Measurements from ENCODE around the gene KIF6.

Gene KIF6

DNA sequence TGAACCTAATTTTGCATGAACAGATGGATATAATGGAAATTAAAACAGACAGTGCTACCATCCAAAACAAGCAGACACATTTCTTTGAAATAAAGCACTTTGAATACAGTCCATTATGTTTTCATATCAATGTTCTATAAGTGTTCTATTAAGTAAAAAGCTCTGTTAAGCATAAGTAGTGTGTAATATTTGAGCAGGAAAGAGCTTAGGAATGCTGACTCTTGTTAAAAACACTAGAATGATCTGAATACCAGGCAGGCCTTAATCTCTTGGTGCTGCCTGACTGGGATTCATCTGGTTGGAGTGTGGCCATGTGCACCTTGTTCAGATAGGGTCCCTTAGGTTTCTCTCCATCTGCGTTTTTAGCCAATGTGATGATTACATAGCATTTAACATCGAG is 130.9 kb downstream of the KIF6 start:
- ChIA-PET CTCF (no interaction called here), POLR2A (no interaction called here)
- Histone ChIP-seq H3K4me1 (ENCODE audit: control extremely low read depth in 1 of 4, control insufficient read depth in 4 of 4, insufficient read depth in 4 of 4, low read length in 3 of 4) (no peaks in the 10 kb centered on the region), H3K27ac (ENCODE audit: insufficient read depth in 1 of 2, low read depth in 1 of 2, low read length in 2 of 2, poor library complexity in 1 of 2, severe bottlenecking in 2 of 2) (no peak overlapping the region), H3K36me3 (ENCODE audit: control insufficient read depth in 4 of 4, insufficient read depth in 4 of 4, low read length in 3 of 4) (no peaks in the 10 kb centered on the region), H3K4me3 (ENCODE audit: control insufficient read depth in 1 of 7, extremely low read depth in 1 of 7, insufficient read depth in 4 of 7, low read depth in 2 of 7, low read length in 6 of 7) (no peak overlapping the region), H3K9me3 (ENCODE audit: control extremely low read depth in 1 of 5, control insufficient read depth in 4 of 5, insufficient read depth in 2 of 5, low read depth in 1 of 5, low read length in 4 of 5) (no peaks in the 10 kb centered on the region), H3K27me3 (replicated peaks in 2 of 5; ENCODE audit: control insufficient read depth in 4 of 5, insufficient read depth in 5 of 5, low read length in 4 of 5) (peaks cover 0 to 3% (median 0%) of the 10 kb centered on the region in 5 experiments)
- DNase-seq = no peak
- WGBS (ENCODE audit: insufficient coverage) = 100% methylated on average over 1 of the region's 2 CpGs

DNA sequence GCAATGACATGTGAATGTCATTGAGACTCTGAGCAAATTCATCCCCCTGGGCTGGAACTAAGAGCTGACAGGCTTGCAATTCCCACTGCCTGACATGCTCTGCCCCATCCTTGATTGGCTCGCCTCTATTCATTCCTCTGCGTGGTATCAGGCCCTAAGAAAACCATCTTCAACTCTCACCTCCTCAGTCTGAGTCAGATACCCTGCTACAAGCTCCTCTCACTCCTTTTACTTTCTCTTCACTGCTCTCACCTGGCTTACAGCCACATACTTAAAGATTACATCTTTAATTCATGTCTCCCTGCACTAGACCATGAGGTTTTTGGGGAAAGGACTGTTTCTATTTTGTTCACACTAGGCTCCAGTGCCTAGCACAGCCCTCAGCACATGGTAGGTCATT is 131.6 kb downstream of the KIF6 start:
- Histone ChIP-seq H3K4me1 (ENCODE audit: control extremely low read depth in 1 of 4, control insufficient read depth in 4 of 4, insufficient read depth in 4 of 4, low read length in 3 of 4) (no peaks in the 10 kb centered on the region), H3K27ac (ENCODE audit: insufficient read depth in 1 of 2, low read depth in 1 of 2, low read length in 2 of 2, poor library complexity in 1 of 2, severe bottlenecking in 2 of 2) (no peak overlapping the region), H3K9me3 (ENCODE audit: control extremely low read depth in 1 of 5, control insufficient read depth in 4 of 5, insufficient read depth in 2 of 5, low read depth in 1 of 5, low read length in 4 of 5) (no peaks in the 10 kb centered on the region), H3K36me3 (ENCODE audit: control insufficient read depth in 4 of 4, insufficient read depth in 4 of 4, low read length in 3 of 4) (no peaks in the 10 kb centered on the region), H3K4me3 (ENCODE audit: control insufficient read depth in 1 of 7, extremely low read depth in 1 of 7, insufficient read depth in 4 of 7, low read depth in 2 of 7, low read length in 6 of 7) (no peak overlapping the region), H3K27me3 (replicated peaks in 2 of 5; ENCODE audit: control insufficient read depth in 4 of 5, insufficient read depth in 5 of 5, low read length in 4 of 5) (peaks cover 0 to 3% (median 0%) of the 10 kb centered on the region in 5 experiments)
- 100% methylated on average over 2 of the region's 2 CpGs for WGBS (ENCODE audit: insufficient coverage)
- DNase-seq = no peak
- ChIA-PET POLR2A (no interaction called here), CTCF (no interaction called here)

DNA sequence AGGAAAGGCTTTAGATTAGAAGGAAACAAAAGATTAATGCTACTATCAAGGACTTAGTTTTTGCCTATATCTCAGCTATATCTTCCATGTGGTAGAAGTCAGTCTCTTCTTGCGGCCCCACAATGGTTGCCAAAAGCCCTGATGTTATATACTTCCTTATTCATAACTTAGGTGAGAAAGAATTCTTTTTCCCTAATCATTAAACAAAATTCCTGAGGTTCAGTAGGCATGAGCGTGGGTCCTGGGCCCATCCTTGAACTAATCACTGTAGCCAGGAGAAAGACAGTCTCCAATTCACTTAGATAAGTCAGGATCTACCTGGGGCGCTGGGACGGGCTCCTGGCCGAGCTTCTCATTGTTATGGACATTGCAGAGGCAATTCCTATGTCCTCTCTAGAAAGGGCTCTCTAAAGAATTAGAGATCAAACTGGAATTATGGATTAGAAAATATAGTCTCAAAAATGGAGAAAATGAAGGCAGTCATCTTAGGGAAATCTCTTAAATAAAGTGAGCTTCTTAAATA is 134.3 kb downstream of the KIF6 start:
- no peak for DNase-seq
- no peaks in the 10 kb centered on the region for H3K9me3 ChIP-seq (ENCODE audit: control extremely low read depth in 1 of 5, control insufficient read depth in 4 of 5, insufficient read depth in 2 of 5, low read depth in 1 of 5, low read length in 4 of 5)
- ChIA-PET CTCF (no interaction called here), POLR2A (interaction anchor here (0.7 kb wide), 1 partner anchor 466 kb away, joined by 3 read pairs; no protein-coding TSS in a partner anchor)
- H3K27me3 ChIP-seq (replicated peaks in 2 of 5; ENCODE audit: control insufficient read depth in 4 of 5, insufficient read depth in 5 of 5, low read length in 4 of 5) = peaks cover 0 to 2% (median 0%) of the 10 kb centered on the region in 5 experiments
- 92% methylated on average over 2 of the region's 5 CpGs for WGBS (ENCODE audit: insufficient coverage)
- no peak overlapping the region for H3K4me3 ChIP-seq (ENCODE audit: control insufficient read depth in 1 of 7, extremely low read depth in 1 of 7, insufficient read depth in 4 of 7, low read depth in 2 of 7, low read length in 6 of 7)
- no peaks in the 10 kb centered on the region for H3K4me1 ChIP-seq (ENCODE audit: control extremely low read depth in 1 of 4, control insufficient read depth in 4 of 4, insufficient read depth in 4 of 4, low read length in 3 of 4)
- no peak overlapping the region for H3K27ac ChIP-seq (ENCODE audit: insufficient read depth in 1 of 2, low read depth in 1 of 2, low read length in 2 of 2, poor library complexity in 1 of 2, severe bottlenecking in 2 of 2)
- no peaks in the 10 kb centered on the region for H3K36me3 ChIP-seq (ENCODE audit: control insufficient read depth in 4 of 4, insufficient read depth in 4 of 4, low read length in 3 of 4)

DNA sequence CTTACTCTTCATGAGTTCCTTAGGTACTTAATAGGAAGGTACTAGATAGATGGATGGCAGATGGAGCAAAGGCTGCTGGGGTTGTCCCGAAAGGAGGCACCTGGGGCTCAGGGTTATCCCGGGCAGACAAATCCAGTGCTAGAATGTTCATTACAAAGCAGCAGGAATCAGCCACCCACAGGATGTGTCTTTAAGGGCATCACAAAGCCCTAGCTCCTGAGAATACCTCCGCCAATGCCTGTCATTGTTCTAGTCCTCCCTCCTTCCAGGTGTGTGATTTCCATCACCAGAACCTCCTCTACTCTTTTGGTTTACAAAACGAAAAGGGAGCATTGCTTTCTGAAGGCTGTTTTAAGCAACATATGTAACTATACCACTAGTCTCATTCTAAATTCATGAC is 138.1 kb downstream of the KIF6 start:
- H3K9me3 ChIP-seq (ENCODE audit: control extremely low read depth in 1 of 5, control insufficient read depth in 4 of 5, insufficient read depth in 2 of 5, low read depth in 1 of 5, low read length in 4 of 5) = no peaks in the 10 kb centered on the region
- H3K36me3 ChIP-seq (ENCODE audit: control insufficient read depth in 4 of 4, insufficient read depth in 4 of 4, low read length in 3 of 4) = no peaks in the 10 kb centered on the region
- 91% methylated on average over 3 of the region's 4 CpGs for whole genome bisulfite sequencing (ENCODE audit: insufficient coverage)
- CTCF ChIA-PET = no interaction called here
- H3K27me3 ChIP-seq (replicated peaks in 2 of 5; ENCODE audit: control insufficient read depth in 4 of 5, insufficient read depth in 5 of 5, low read length in 4 of 5) = peaks cover 0 to 3% (median 2%) of the 10 kb centered on the region in 5 experiments
- H3K4me3 ChIP-seq (ENCODE audit: control insufficient read depth in 1 of 7, extremely low read depth in 1 of 7, insufficient read depth in 4 of 7, low read depth in 2 of 7, low read length in 6 of 7) = no peak overlapping the region
- no peak overlapping the region for H3K27ac ChIP-seq (ENCODE audit: insufficient read depth in 1 of 2, low read depth in 1 of 2, low read length in 2 of 2, poor library complexity in 1 of 2, severe bottlenecking in 2 of 2)
- H3K4me1 ChIP-seq (ENCODE audit: control extremely low read depth in 1 of 4, control insufficient read depth in 4 of 4, insufficient read depth in 4 of 4, low read length in 3 of 4) = no peaks in the 10 kb centered on the region
- DNase-seq = no peak
- POLR2A ChIA-PET = no interaction called here

DNA sequence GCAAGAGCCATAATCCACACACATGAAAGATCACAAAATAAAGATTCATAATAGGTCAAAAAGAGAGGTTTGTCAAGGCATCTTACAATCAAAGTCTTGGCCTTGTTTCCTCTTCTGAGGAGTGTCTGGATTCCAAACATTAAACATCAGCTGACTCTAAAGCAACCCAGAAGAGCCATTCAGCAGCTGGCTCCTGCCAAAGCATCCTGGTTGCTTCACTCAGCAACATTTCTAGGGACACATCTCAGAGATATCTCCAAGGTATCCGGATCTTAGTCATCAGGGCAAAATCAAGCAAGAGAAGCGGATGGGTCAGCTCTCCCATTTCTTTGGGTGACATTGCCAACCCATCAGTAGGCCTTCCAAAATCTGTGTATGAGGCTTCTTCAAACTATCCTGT is 139.6 kb downstream of the KIF6 start:
- H3K9me3 ChIP-seq (ENCODE audit: control extremely low read depth in 1 of 5, control insufficient read depth in 4 of 5, insufficient read depth in 2 of 5, low read depth in 1 of 5, low read length in 4 of 5) = no peaks in the 10 kb centered on the region
- H3K27ac ChIP-seq (ENCODE audit: insufficient read depth in 1 of 2, low read depth in 1 of 2, low read length in 2 of 2, poor library complexity in 1 of 2, severe bottlenecking in 2 of 2) = no peak overlapping the region
- POLR2A ChIA-PET = no interaction called here
- H3K27me3 ChIP-seq (replicated peaks in 2 of 5; ENCODE audit: control insufficient read depth in 4 of 5, insufficient read depth in 5 of 5, low read length in 4 of 5) = peaks cover 0 to 3% (median 2%) of the 10 kb centered on the region in 5 experiments
- H3K4me3 ChIP-seq (ENCODE audit: control insufficient read depth in 1 of 7, extremely low read depth in 1 of 7, insufficient read depth in 4 of 7, low read depth in 2 of 7, low read length in 6 of 7) = no peak overlapping the region
- H3K4me1 ChIP-seq (ENCODE audit: control extremely low read depth in 1 of 4, control insufficient read depth in 4 of 4, insufficient read depth in 4 of 4, low read length in 3 of 4) = no peaks in the 10 kb centered on the region
- no peaks in the 10 kb centered on the region for H3K36me3 ChIP-seq (ENCODE audit: control insufficient read depth in 4 of 4, insufficient read depth in 4 of 4, low read length in 3 of 4)
- WGBS (ENCODE audit: insufficient coverage) = 94% methylated on average over 2 of the region's 2 CpGs
- CTCF ChIA-PET = no interaction called here
- DNase-seq = no peak

DNA sequence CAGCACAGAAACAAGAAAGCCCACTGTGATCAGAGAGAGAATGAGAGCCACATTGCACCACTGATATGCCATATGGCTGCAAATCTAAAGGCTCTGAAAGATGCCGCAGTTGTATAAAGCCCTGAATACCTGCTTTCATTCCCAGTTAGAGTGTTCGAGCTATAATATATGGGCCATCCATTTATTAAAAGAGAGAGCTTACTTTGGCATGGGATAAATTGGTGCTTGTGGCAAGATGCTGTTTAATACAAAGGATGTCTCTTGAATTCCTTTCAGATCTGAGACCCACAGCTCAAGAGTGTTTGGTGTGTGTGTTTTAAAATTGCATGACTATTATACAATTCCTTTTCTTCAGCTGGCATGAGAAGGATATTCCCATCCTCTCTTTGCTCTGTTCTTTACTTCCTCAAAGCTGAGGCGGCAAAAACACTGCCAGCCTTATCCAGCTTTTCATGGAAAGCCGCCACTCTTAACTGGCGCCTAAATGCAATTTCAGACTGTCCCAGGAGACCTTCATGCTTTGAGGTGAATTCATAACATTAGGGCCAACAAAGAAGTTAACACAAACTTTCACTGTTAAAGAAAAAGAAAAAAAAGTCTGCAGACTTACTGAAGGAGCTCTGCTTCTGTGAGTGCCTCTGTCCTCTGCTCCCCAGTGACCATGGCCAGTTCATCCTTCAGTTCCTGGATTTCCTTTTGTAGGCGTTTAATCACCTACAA is 147.6 kb downstream of the KIF6 start:
- 100% methylated on average over 4 of the region's 6 CpGs for WGBS (ENCODE audit: insufficient coverage)
- H3K36me3 ChIP-seq (ENCODE audit: control insufficient read depth in 4 of 4, insufficient read depth in 4 of 4, low read length in 3 of 4) = no peaks in the 10 kb centered on the region
- H3K4me1 ChIP-seq (ENCODE audit: control extremely low read depth in 1 of 4, control insufficient read depth in 4 of 4, insufficient read depth in 4 of 4, low read length in 3 of 4) = no peaks in the 10 kb centered on the region
- H3K27ac ChIP-seq (ENCODE audit: insufficient read depth in 1 of 2, low read depth in 1 of 2, low read length in 2 of 2, poor library complexity in 1 of 2, severe bottlenecking in 2 of 2) = no peak overlapping the region
- peaks cover 0 to 4% (median 0%) of the 10 kb centered on the region in 5 experiments for H3K9me3 ChIP-seq (ENCODE audit: control extremely low read depth in 1 of 5, control insufficient read depth in 4 of 5, insufficient read depth in 2 of 5, low read depth in 1 of 5, low read length in 4 of 5)
- ChIA-PET POLR2A (no interaction called here), CTCF (interaction anchor here (1.4 kb wide), 1 partner anchor 15 kb away, joined by 3 read pairs; no protein-coding TSS in a partner anchor)
- no peak for DNase-seq
- no peak overlapping the region for H3K4me3 ChIP-seq (ENCODE audit: control insufficient read depth in 1 of 7, extremely low read depth in 1 of 7, insufficient read depth in 4 of 7, low read depth in 2 of 7, low read length in 6 of 7)
- no peaks in the 10 kb centered on the region for H3K27me3 ChIP-seq (replicated peaks in 2 of 5; ENCODE audit: control insufficient read depth in 4 of 5, insufficient read depth in 5 of 5, low read length in 4 of 5)

DNA sequence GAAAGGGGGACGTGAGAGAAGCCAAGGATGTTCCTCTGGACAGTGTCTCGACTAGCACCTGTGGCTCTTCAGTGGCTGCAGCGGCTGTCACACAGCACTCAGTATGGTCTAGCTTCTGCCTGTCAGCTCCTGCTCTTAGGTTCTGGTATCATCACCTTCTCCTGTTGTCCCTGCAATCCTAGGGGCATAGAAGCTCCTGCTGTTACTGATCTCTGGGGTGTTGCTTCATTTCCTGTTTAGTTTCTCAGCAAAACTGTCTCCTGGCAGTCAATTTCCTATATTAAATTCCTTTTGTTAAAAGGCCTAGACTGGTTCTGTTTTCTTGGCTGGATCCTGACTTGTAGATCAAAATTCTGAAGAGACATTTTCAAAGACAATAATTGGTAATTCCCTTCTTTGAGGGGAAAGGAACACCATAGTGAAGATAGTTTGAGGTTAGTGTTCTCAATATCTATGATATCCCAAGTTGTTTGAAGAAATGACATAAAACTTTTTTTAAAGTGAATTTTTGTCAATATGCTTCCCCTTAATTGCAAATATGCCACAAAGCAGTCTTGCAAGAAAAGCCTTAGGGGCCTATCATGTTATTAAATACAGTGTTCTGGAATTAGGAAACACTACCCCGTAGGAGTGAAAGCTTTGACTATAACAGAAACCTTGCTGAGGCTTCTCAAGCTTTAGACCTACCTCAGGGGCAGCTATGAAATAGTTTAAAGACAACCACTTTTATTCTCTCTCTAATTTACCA is 148.5 kb downstream of the KIF6 start:
- Histone ChIP-seq H3K9me3 (ENCODE audit: control extremely low read depth in 1 of 5, control insufficient read depth in 4 of 5, insufficient read depth in 2 of 5, low read depth in 1 of 5, low read length in 4 of 5) (peaks cover 0 to 4% (median 0%) of the 10 kb centered on the region in 5 experiments), H3K27me3 (replicated peaks in 2 of 5; ENCODE audit: control insufficient read depth in 4 of 5, insufficient read depth in 5 of 5, low read length in 4 of 5) (no peaks in the 10 kb centered on the region), H3K4me1 (ENCODE audit: control extremely low read depth in 1 of 4, control insufficient read depth in 4 of 4, insufficient read depth in 4 of 4, low read length in 3 of 4) (no peaks in the 10 kb centered on the region), H3K27ac (ENCODE audit: insufficient read depth in 1 of 2, low read depth in 1 of 2, low read length in 2 of 2, poor library complexity in 1 of 2, severe bottlenecking in 2 of 2) (no peak overlapping the region), H3K4me3 (ENCODE audit: control insufficient read depth in 1 of 7, extremely low read depth in 1 of 7, insufficient read depth in 4 of 7, low read depth in 2 of 7, low read length in 6 of 7) (no peak overlapping the region), H3K36me3 (ENCODE audit: control insufficient read depth in 4 of 4, insufficient read depth in 4 of 4, low read length in 3 of 4) (no peaks in the 10 kb centered on the region)
- CTCF ChIA-PET = no interaction called here
- WGBS (ENCODE audit: insufficient coverage) = 96% methylated on average over 3 of the region's 4 CpGs
- POLR2A ChIA-PET = no interaction called here
- DNase-seq = no peak
